ENCODE results near the gene SGCB.

SGCB gene

DNA sequence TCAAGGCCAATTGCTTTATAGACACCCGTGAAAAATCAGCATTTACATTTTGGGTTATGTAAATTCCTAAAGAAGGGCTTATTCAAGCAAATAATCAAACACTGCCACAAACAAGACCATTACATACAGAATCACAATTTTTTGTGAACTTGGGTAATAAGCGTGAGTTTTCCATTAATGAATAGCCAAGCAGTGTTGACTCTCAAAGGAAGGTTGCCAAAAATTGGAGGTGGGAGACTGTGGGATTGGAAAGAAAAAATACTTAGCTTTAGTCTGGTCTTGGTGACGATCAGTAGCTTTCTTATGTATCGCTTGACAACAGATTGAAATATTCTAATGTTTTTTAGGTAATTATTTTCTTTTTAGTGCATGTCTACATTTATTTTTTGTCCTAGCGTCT, 38.8 kb downstream of the SGCB start:
- TF ChIP-seq SNAI2 (CRISPR knock-in tag; IDR thresholded peaks at IDR 0.05) (no peak), ZFP30 (CRISPR knock-in tag; IDR thresholded peaks at IDR 0.05) (no peak), TOX (CRISPR knock-in tag; IDR thresholded peaks at IDR 0.05; ENCODE audit: borderline replicate concordance) (no peak), CREB5 (CRISPR knock-in tag; IDR thresholded peaks at IDR 0.05; ENCODE audit: low read depth) (no peak), OSR1 (CRISPR knock-in tag; IDR thresholded peaks at IDR 0.05) (no peak), CSDC2 (CRISPR knock-in tag; IDR thresholded peaks at IDR 0.05) (no peak), TSHZ2 (CRISPR knock-in tag; IDR thresholded peaks at IDR 0.05) (no peak), ZC3H10 (CRISPR knock-in tag; IDR thresholded peaks at IDR 0.05) (no peak), ESRRG (CRISPR knock-in tag; IDR thresholded peaks at IDR 0.05) (no peak), ZNF8 (CRISPR knock-in tag; IDR thresholded peaks at IDR 0.05) (no peak), ARNTL (CRISPR knock-in tag; IDR thresholded peaks at IDR 0.05; ENCODE audit: borderline replicate concordance, low read depth) (no peak), POU6F1 (CRISPR knock-in tag; IDR thresholded peaks at IDR 0.05; ENCODE audit: borderline replicate concordance, low read depth) (no peak), PATZ1 (CRISPR knock-in tag; IDR thresholded peaks at IDR 0.05; ENCODE audit: borderline replicate concordance) (no peak), BACH2 (CRISPR knock-in tag; IDR thresholded peaks at IDR 0.05; ENCODE audit: borderline replicate concordance) (no peak), TCF4 (CRISPR knock-in tag; IDR thresholded peaks at IDR 0.05; ENCODE audit: borderline replicate concordance) (no peak), ISL1 (CRISPR knock-in tag; IDR thresholded peaks at IDR 0.05) (no peak), ZFP3 (CRISPR knock-in tag; IDR thresholded peaks at IDR 0.05) (no peak)
- ATAC-seq: no peak

DNA sequence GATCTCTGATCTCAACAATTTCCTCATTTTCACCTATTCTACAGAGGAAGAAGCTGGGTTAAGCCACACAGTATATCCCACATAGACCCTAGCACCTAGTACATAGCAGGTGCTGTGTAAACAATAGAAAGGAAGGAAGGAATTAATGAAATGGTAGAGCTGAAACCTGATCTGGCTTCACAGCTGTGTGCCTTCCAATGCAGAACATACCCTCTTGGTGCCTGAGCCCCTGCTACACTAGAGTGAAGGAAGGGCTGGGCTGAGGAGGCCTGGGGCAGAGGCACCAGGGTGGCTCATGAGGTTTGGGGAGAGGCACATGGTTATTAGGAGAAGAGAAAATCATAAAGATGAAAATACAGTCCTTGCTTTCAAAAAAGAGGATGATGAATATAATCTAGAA, 39.3 kb downstream of the SGCB start:
- no peak for TF ChIP-seq POU6F1 (CRISPR knock-in tag; IDR thresholded peaks at IDR 0.05; ENCODE audit: borderline replicate concordance, low read depth)
- no peak for TF ChIP-seq RARB (CRISPR knock-in tag; IDR thresholded peaks at IDR 0.05)
- TF ChIP-seq OSR1 (CRISPR knock-in tag; IDR thresholded peaks at IDR 0.05): no peak
- TF ChIP-seq ESRRG (CRISPR knock-in tag; IDR thresholded peaks at IDR 0.05): no peak
- TF ChIP-seq CSRNP3 (CRISPR knock-in tag; IDR thresholded peaks at IDR 0.05): no peak
- no peak for TF ChIP-seq ZNF565 (CRISPR knock-in tag; conservative IDR thresholded peaks at IDR 0.05; ENCODE audit: low read depth)
- TF ChIP-seq GLIS3 (CRISPR knock-in tag; IDR thresholded peaks at IDR 0.05): no peak
- no peak for TF ChIP-seq BACH2 (CRISPR knock-in tag; IDR thresholded peaks at IDR 0.05; ENCODE audit: borderline replicate concordance)
- TF ChIP-seq ZNF70 (CRISPR knock-in tag; IDR thresholded peaks at IDR 0.05): no peak
- TF ChIP-seq SNAI2 (CRISPR knock-in tag; IDR thresholded peaks at IDR 0.05): no peak
- no peak for TF ChIP-seq ARNTL (CRISPR knock-in tag; IDR thresholded peaks at IDR 0.05; ENCODE audit: borderline replicate concordance, low read depth)
- TF ChIP-seq TCF4 (CRISPR knock-in tag; IDR thresholded peaks at IDR 0.05; ENCODE audit: borderline replicate concordance): no peak
- no peak for TF ChIP-seq TOX (CRISPR knock-in tag; IDR thresholded peaks at IDR 0.05; ENCODE audit: borderline replicate concordance)
- no peak for TF ChIP-seq CSDC2 (CRISPR knock-in tag; IDR thresholded peaks at IDR 0.05)
- no peak for TF ChIP-seq PATZ1 (CRISPR knock-in tag; IDR thresholded peaks at IDR 0.05; ENCODE audit: borderline replicate concordance)
- no peak for TF ChIP-seq ZNF8 (CRISPR knock-in tag; IDR thresholded peaks at IDR 0.05)
- no peak for ATAC-seq
